ENCODE data around the gene NCOR1. TPM values are rescaled to one million over a fixed set of nuclear protein-coding genes. Genes with fewer than 3 reads are reported as not detected.
"Not testable (repeated sequence)": the region's sequence is repeated elsewhere in the genome, so short reads cannot be mapped to it uniquely, and the experiment has no call there.

NCOR1 gene
- total RNA-seq, 2 donors from 2014 or later: 117 to 130 TPM

DNA sequence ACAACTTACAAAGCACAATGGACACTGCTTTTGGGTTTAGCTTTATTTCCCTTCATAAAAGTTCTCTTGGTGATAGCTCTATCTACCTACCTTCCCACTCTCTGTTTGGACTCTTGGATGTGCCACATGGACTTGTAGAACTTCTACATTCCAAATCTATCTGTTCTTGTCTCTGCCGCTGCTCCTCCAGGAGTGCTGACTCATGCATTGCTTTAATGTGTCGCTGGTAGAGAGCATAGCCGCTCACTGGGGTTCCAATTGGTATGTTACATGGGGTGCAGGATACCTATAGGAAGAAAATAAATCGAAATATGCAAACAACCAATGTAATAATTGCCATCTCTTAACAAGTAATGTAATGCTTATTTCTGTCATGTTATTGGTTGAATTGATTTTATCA, 123.6 kb downstream of the NCOR1 start:
- Mint-ChIP-seq H3K27me3 (ENCODE audit: low read depth) (no peaks in the 10 kb centered on the region), H3K9me3 (peaks cover 0 to 2% of the 10 kb centered on the region in 2 donors), H3K36me3 (ENCODE audit: insufficient read depth in 2 of 2) (peaks cover 6 to 23% of the 10 kb centered on the region in 2 donors), H3K4me1 (ENCODE audit: low read depth) (peaks cover 8% of the 10 kb centered on the region), H3K4me3 (no peak overlapping the region), H3K27ac (no peak overlapping the region)
- ATAC-seq (replicated peaks in 1 of 2) (no peak), DNase-seq (no peak)

DNA sequence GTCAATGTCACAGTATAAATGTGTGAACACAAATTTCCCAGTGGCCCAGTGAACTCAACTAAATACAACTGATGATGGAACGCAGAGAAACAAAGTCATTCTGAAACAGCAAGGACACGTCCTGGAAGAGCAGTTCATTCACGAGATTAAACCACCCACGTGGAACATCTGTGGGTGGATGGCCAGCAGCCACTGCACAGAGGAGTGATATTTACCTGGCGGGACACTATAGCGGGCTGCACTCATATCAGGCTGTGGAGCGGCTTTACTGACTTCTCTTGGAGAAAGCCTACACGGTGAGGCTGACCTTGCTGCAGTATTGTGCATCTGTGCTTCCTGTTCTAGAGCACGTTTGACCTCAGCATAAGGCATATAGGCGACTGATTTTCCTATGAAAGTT, 128.4 kb downstream of the NCOR1 start:
- Mint-ChIP-seq H3K27ac (peak overlapping the region; percentile 15), H3K36me3 (ENCODE audit: insufficient read depth in 2 of 2) (peaks cover 4 to 30% of the 10 kb centered on the region in 2 donors)

DNA sequence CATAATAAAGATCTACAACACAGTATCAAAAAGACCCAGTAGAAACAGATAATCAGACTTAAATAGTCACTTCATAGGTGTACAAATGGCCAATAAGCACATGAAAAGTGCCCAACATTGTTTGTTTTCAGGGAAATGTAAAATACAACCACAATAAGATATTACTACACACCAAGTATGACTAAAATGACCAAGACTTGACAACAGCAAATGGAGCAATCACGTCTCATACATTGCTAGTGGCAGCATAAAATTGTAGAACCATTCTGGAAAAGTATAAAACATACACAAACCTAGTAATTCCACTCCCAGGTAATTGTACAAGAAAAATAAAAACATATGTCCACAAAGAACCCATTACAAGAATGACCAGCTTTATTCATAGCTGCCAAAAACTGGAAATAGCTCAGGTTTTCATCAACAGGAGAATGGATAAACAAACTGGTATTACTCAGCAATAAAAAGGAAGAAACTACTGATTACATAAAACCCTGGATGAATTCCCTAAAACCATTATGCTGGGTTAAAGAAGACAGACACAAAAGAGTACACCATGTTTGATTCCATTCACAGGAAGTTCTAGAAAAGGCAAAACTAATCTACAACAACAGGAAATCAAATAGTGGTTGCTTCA, 130.2 kb downstream of the NCOR1 start:
- Mint-ChIP-seq H3K27me3 (ENCODE audit: low read depth) (no peaks in the 10 kb centered on the region), H3K36me3 (ENCODE audit: insufficient read depth in 2 of 2) (peaks cover 6 to 24% of the 10 kb centered on the region in 2 donors), H3K27ac (peak overlapping the region; percentile 93), H3K9me3 (no peaks in the 10 kb centered on the region), H3K4me1 (ENCODE audit: low read depth) (peaks cover 12% of the 10 kb centered on the region), H3K4me3 (no peak overlapping the region)
- DNase-seq: no peak
- no peak for ATAC-seq (replicated peaks in 1 of 2)

More for the DNA sequence above, 128.4 kb downstream of the NCOR1 start:
- DNase-seq (peak in 1 of 2 donors; percentile 4), ATAC-seq (replicated peaks in 1 of 2) (peak; percentile 36 to 72)
- Mint-ChIP-seq H3K4me3 (peak overlapping the region in 1 of 2 donors; percentile 4), H3K9me3 (no peaks in the 10 kb centered on the region), H3K4me1 (ENCODE audit: low read depth) (peaks cover 12% of the 10 kb centered on the region), H3K27me3 (ENCODE audit: low read depth) (no peaks in the 10 kb centered on the region)

DNA sequence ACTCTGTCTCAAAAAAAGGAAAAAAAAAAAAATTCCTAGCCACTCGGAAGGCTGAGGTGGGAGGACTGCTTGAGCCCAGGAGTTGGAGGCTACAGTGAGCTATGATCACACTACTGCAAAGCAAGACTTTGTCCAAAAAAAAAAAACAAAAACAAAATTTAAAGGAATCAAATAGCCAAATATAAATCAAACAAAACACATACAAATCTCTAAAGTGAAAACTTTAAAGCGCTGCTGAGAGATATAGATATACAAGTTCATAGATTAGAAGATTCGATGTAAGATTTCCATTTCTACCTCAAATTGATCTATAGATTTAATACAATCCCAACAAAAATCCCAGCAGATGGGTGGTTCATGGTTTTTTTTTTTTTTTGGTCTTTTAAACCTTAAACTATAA, 132.1 kb downstream of the NCOR1 start:
- Mint-ChIP-seq H3K4me1 (ENCODE audit: low read depth) (peaks cover 12% of the 10 kb centered on the region), H3K9me3 (no peaks in the 10 kb centered on the region), H3K27ac (no peak overlapping the region), H3K27me3 (ENCODE audit: low read depth) (no peaks in the 10 kb centered on the region), H3K36me3 (ENCODE audit: insufficient read depth in 2 of 2) (peaks cover 6 to 33% of the 10 kb centered on the region in 2 donors), H3K4me3 (no peak overlapping the region)
- DNase-seq (no peak), ATAC-seq (replicated peaks in 1 of 2) (no peak)

DNA sequence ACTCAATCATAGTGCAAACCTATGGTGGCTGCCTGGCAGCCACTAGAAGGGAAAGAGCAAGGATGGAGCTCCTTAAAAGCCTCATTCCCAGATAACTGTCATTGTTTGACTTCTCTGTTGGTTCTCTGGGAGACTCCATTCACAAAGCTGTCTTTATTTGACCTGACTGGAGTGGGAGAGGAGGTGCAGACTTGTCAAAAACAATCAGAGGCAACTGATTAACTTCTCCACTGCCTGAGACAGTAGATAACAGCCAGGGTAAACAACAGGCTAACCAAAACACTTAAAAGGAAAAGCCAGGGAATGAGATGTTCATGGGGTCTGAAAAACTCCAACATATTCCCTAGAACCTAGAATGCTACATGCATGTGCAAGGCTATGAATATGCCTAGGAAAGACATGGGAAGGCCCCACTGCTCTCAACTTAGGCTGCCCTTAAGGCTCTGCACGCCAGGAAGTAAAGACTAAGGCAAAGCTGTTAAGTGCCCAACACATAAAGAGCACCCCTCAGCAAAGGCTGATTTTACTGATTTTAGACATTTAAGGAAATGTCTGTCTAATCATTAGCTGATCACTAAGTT, 133.7 kb downstream of the NCOR1 start:
- Mint-ChIP-seq H3K9me3 (no peaks in the 10 kb centered on the region), H3K36me3 (ENCODE audit: insufficient read depth in 2 of 2) (peaks cover 9 to 32% of the 10 kb centered on the region in 2 donors), H3K4me3 (no peak overlapping the region), H3K27me3 (ENCODE audit: low read depth) (no peaks in the 10 kb centered on the region), H3K4me1 (ENCODE audit: low read depth) (peaks cover 2% of the 10 kb centered on the region), H3K27ac (no peak overlapping the region)
- ATAC-seq (replicated peaks in 1 of 2) (no peak), DNase-seq (no peak)

DNA sequence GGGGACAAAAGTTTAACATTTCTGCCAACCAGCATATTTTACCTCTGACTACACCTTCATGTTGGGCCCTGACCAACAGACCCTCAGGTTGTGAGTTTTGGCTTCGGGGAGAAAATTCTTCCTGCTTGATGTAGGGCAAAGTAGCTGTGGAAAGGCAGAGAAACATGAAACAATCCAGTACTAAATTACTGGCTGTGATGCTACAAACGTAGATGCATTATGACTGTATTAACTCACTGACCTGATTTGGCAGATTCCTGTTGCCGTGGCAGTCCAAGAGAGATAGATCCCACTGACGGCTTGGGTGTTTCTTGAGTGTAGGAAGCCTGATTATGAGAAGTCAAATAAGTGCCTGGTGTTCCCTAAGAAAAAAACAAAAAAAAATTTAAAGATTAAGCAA, 135.0 kb downstream of the NCOR1 start:
- H3K36me3 Mint-ChIP-seq (ENCODE audit: insufficient read depth in 2 of 2): peaks cover 9 to 26% of the 10 kb centered on the region in 2 donors
- H3K4me1 Mint-ChIP-seq (ENCODE audit: low read depth): no peaks in the 10 kb centered on the region

DNA sequence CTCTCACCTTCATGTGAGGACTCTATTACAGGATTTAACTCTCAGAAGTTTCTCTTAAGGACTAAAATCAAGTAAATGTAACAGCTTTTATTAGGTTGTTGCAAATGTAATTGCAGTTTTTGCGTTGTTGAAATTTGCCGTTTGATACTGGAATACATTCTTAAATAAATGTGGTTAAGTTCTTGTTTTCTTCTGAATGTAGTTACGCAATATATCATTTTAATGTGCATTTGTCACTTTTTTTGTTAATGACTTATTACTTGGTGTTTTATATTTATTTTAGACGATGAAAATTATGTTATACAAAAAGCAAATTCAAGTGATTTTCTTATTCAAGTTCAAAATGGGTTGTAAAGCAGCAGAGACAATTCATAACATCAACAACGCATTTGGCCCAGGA, 139.4 kb downstream of the NCOR1 start:
- no peak for DNase-seq
- no peak for ATAC-seq (replicated peaks in 1 of 2)
- Mint-ChIP-seq H3K4me3 (no peak overlapping the region), H3K36me3 (ENCODE audit: insufficient read depth in 2 of 2) (peaks cover 11 to 23% of the 10 kb centered on the region in 2 donors), H3K9me3 (no peaks in the 10 kb centered on the region), H3K27ac (no peak overlapping the region), H3K4me1 (ENCODE audit: low read depth) (no peaks in the 10 kb centered on the region), H3K27me3 (ENCODE audit: low read depth) (no peaks in the 10 kb centered on the region)

More for the DNA sequence above, 135.0 kb downstream of the NCOR1 start:
- ATAC-seq (replicated peaks in 1 of 2) (no peak), DNase-seq (no peak)
- Mint-ChIP-seq H3K27ac (no peak overlapping the region), H3K9me3 (no peaks in the 10 kb centered on the region), H3K4me3 (no peak overlapping the region), H3K27me3 (ENCODE audit: low read depth) (no peaks in the 10 kb centered on the region)

DNA sequence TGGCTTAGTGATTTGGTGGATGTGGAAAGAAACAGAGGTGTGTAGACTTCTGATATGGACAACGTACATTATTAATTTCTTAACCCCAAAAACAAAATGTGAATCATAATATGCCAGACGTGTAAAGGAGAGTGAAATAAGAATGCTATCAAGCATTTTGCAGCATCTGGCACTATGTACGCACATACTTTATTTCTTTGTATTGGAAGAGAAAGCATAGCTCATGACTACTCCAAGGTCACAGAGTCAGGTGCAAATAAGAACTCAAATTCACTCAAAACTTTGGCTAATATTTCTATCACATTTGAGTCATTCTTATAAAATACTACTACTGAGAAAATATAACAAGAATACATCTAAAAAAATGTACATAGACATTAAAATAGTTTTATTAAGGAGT, 140.9 kb downstream of the NCOR1 start:
- H3K4me3 Mint-ChIP-seq: no peak overlapping the region
- no peaks in the 10 kb centered on the region for H3K9me3 Mint-ChIP-seq
- no peak for ATAC-seq (replicated peaks in 1 of 2)
- H3K4me1 Mint-ChIP-seq (ENCODE audit: low read depth): no peaks in the 10 kb centered on the region
- no peak for DNase-seq
- no peak overlapping the region for H3K27ac Mint-ChIP-seq
- H3K27me3 Mint-ChIP-seq (ENCODE audit: low read depth): no peaks in the 10 kb centered on the region
- H3K36me3 Mint-ChIP-seq (ENCODE audit: insufficient read depth in 2 of 2): peaks cover 9 to 29% of the 10 kb centered on the region in 2 donors

DNA sequence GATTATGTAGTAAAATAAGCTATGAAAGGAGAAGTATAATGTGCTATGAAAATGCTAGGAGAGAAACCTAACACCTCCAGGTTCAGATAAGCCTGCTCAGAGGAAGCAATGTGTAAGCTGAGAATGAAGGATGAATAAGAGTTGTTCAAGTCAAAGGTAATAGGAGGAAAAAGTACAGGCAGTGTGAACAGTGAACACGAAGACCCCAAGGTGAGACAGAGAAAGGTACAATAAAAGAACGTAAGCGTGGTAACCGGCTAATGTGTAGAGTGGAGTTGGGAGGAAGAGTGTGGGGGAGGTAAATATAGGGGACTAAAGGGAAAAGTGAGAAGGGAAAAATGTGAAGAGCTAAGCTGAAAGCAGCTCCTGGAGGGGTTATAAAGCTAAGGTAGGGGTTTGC, 141.5 kb downstream of the NCOR1 start:
- Mint-ChIP-seq H3K27ac (no peak overlapping the region), H3K36me3 (ENCODE audit: insufficient read depth in 2 of 2) (peaks cover 9 to 30% of the 10 kb centered on the region in 2 donors), H3K4me3 (no peak overlapping the region), H3K27me3 (ENCODE audit: low read depth) (no peaks in the 10 kb centered on the region), H3K9me3 (no peaks in the 10 kb centered on the region), H3K4me1 (ENCODE audit: low read depth) (no peaks in the 10 kb centered on the region)
- ATAC-seq (replicated peaks in 1 of 2) (no peak), DNase-seq (no peak)

DNA sequence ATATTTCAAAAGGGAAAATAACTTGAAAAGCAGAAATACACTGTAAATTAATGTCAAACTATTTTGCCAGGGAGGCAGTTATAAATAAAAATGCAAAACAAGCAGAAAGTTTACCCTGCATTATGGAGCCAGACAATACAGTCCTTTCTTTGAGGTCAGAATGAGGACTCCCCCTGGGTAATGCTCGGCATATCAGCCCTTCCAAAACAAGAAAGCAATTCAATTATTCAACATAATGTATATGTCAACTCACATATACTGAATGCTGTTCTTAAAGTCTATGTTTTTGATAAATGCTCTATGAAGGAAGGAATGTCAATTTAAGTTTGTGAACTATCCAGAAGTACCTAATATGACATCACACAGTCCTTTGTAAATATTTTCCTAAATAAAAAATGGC, 143.3 kb downstream of the NCOR1 start:
- Mint-ChIP-seq H3K27ac (peak overlapping the region; percentile 40), H3K4me3 (no peak overlapping the region), H3K27me3 (ENCODE audit: low read depth) (no peaks in the 10 kb centered on the region), H3K9me3 (no peaks in the 10 kb centered on the region), H3K4me1 (ENCODE audit: low read depth) (peaks cover 6% of the 10 kb centered on the region), H3K36me3 (ENCODE audit: insufficient read depth in 2 of 2) (peaks cover 8 to 31% of the 10 kb centered on the region in 2 donors)
- ATAC-seq (replicated peaks in 1 of 2): no peak
- no peak for DNase-seq

DNA sequence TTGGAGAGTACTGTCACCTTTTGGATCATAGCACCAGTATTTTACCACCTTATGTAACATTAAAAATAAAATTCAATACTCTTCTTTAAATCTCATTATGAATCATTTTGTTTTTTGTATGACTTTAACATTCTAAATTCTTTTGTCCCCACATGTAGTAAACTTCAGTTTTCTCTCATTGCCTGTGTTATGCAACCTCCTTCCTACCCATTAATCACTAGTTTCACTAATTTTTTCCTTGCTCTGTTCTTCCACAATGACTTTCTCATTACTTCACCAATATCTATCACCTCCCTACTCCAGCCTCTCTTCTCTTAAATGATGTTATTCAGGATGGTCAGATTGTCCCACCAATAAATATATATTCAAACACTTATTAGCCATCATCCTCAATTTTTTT, 147.0 kb downstream of the NCOR1 start:
- Mint-ChIP-seq H3K27ac (peak overlapping the region; percentile 12), H3K36me3 (ENCODE audit: insufficient read depth in 2 of 2) (peaks cover 2 to 39% of the 10 kb centered on the region in 2 donors), H3K4me3 (no peak overlapping the region), H3K27me3 (ENCODE audit: low read depth) (no peaks in the 10 kb centered on the region), H3K9me3 (no peaks in the 10 kb centered on the region), H3K4me1 (ENCODE audit: low read depth) (peaks cover 6% of the 10 kb centered on the region)
- ATAC-seq (replicated peaks in 1 of 2): no peak
- DNase-seq: no peak

DNA sequence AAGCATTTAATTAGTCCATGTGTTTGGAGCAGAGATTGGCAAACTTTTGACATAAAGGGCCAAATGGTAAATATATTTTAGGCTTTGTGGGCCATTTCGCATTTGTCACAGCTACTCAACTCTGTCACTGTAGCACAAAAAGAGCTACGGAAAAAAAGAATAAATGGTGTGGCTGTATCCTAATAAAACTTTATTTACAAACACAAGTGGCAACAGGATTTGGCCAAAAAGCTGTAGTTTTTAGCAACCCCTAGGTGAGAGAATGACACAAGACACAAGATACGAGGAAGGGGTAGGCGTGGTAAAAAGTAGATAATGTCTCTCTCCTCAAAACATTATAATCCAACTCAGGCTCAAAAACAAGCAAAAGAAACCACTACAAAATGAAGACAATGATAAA, 149.2 kb downstream of the NCOR1 start:
- Mint-ChIP-seq H3K27me3 (ENCODE audit: low read depth) (no peaks in the 10 kb centered on the region), H3K27ac (peak overlapping the region; percentile 31), H3K4me1 (ENCODE audit: low read depth) (peaks cover 6% of the 10 kb centered on the region), H3K9me3 (no peaks in the 10 kb centered on the region), H3K36me3 (ENCODE audit: insufficient read depth in 2 of 2) (peaks cover 7 to 44% of the 10 kb centered on the region in 2 donors), H3K4me3 (no peak overlapping the region)
- ATAC-seq (replicated peaks in 1 of 2) (no peak), DNase-seq (no peak)

DNA sequence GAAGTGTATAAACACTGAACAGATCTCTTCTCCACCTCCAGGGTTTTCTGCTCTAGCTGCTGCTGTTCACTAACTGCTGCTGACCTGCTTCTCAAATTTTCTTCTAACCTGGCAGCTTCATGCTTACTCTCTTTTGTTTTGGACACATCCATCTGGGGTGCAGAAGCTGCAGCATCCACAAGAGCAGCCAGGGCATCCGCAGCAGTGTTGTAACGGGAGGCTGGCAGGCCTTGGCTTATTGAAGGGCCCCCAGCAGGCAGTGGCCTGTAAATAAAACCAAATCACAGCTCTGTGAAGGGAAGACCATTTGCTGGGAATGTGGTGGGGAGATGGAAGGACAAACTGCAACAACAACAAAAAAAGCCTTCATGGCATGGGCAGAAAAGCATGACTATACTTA, 153.7 kb downstream of the NCOR1 start:
- H3K4me3 Mint-ChIP-seq: no peak overlapping the region
- H3K27me3 Mint-ChIP-seq (ENCODE audit: low read depth): no peaks in the 10 kb centered on the region
- H3K36me3 Mint-ChIP-seq (ENCODE audit: insufficient read depth in 2 of 2): peaks cover 7 to 28% of the 10 kb centered on the region in 2 donors
- H3K4me1 Mint-ChIP-seq (ENCODE audit: low read depth): peaks cover 5% of the 10 kb centered on the region
- DNase-seq (no peak), ATAC-seq (replicated peaks in 1 of 2) (no peak)
- no peak overlapping the region for H3K27ac Mint-ChIP-seq
- no peaks in the 10 kb centered on the region for H3K9me3 Mint-ChIP-seq

DNA sequence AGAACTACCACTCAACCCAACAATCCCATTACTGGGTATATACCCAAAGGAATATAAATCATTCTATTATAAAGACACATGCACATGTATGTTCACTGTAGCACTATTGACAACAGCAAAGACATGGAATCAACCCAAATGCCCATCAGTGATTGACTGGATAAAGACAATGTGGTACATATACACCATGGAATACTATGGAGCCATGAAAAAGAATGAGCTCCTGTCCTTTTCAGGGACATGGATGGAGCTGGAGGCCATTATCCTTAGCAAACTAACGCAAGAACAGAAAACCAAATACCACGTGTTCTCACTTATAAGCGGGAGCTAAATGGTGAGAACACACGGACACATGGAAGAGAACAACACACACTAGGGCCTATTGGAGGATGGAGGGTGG, 160.2 kb downstream of the NCOR1 start:
- not testable (repeated sequence) for H3K4me1 Mint-ChIP-seq (ENCODE audit: low read depth); H3K27me3 Mint-ChIP-seq (ENCODE audit: low read depth); H3K9me3 Mint-ChIP-seq; H3K4me3 Mint-ChIP-seq; ATAC-seq (replicated peaks in 1 of 2); DNase-seq
- peak overlapping the region; percentile 3 for H3K27ac Mint-ChIP-seq
- peaks cover 16 to 41% of the 10 kb centered on the region in 2 donors for H3K36me3 Mint-ChIP-seq (ENCODE audit: insufficient read depth in 2 of 2)
